ENCODE measurements around the gene ZIC4. TPM values are rescaled to one million over a fixed set of nuclear protein-coding genes. Genes with fewer than 3 reads are reported as not detected.

ZIC4 gene
- total RNA-seq, 1 donor from 2014 or later = not detected

GRCh38 chr3:147410526-147411237 lies 4.3 kb upstream of the ZIC4 start:
- DNase-seq (ENCODE audit: low spot score in 2 of 2, unreplicated experiment in 2 of 2) = no peak
- Mint-ChIP-seq H3K4me1 (peaks cover 18% of the 10 kb centered on the region), H3K4me3 (peak overlapping the region; percentile 54), H3K9me3 (no peaks in the 10 kb centered on the region), H3K36me3 (no peaks in the 10 kb centered on the region), H3K27me3 (ENCODE audit: low read depth) (peaks cover 97% of the 10 kb centered on the region), H3K27ac (no peak overlapping the region)
- TF ChIP-seq, protein P1, sequence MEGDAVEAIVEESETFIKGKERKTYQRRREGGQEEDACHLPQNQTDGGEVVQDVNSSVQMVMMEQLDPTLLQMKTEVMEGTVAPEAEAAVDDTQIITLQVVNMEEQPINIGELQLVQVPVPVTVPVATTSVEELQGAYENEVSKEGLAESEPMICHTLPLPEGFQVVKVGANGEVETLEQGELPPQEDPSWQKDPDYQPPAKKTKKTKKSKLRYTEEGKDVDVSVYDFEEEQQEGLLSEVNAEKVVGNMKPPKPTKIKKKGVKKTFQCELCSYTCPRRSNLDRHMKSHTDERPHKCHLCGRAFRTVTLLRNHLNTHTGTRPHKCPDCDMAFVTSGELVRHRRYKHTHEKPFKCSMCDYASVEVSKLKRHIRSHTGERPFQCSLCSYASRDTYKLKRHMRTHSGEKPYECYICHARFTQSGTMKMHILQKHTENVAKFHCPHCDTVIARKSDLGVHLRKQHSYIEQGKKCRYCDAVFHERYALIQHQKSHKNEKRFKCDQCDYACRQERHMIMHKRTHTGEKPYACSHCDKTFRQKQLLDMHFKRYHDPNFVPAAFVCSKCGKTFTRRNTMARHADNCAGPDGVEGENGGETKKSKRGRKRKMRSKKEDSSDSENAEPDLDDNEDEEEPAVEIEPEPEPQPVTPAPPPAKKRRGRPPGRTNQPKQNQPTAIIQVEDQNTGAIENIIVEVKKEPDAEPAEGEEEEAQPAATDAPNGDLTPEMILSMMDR (IDR thresholded peaks at IDR 0.05; ENCODE audit: unreplicated experiment) = no peak

- TF ChIP-seq, protein P1 (IDR thresholded peaks at IDR 0.05; ENCODE audit: unreplicated experiment) = no peak
- peaks cover 18% of the 10 kb centered on the region for H3K4me1 Mint-ChIP-seq
- no peak overlapping the region for H3K4me3 Mint-ChIP-seq
- no peaks in the 10 kb centered on the region for H3K9me3 Mint-ChIP-seq
- no peaks in the 10 kb centered on the region for H3K36me3 Mint-ChIP-seq
- DNase-seq (ENCODE audit: low spot score in 2 of 2, unreplicated experiment in 2 of 2) = no peak
- peaks cover 97% of the 10 kb centered on the region for H3K27me3 Mint-ChIP-seq (ENCODE audit: low read depth)
- no peak overlapping the region for H3K27ac Mint-ChIP-seq
These were observed 3.8 kb upstream of the ZIC4 start for GRCh38 chr3:147410116-147410525.

- TF ChIP-seq, protein P1 (IDR thresholded peaks at IDR 0.05; ENCODE audit: unreplicated experiment) = no peak
- H3K27ac Mint-ChIP-seq = no peak within 1 kb of the TSS
- peaks cover 18% of the 10 kb centered on the region for H3K4me1 Mint-ChIP-seq
- no peaks in the 10 kb centered on the region for H3K36me3 Mint-ChIP-seq
- H3K4me3 Mint-ChIP-seq = peak within 1 kb of the TSS; percentile 40
- H3K9me3 Mint-ChIP-seq = no peaks in the 10 kb centered on the region
- DNase-seq (ENCODE audit: low spot score in 2 of 2, unreplicated experiment in 2 of 2) = no peak
- peaks cover 97% of the 10 kb centered on the region for H3K27me3 Mint-ChIP-seq (ENCODE audit: low read depth)
These were observed 3.1 kb upstream of the ZIC4 start, which contains the start of gene ZIC1 for GRCh38 chr3:147409143-147410115. TSS of gene ZIC1 (plus strand) at chr3:147409365. CDS start at chr3:147410113, 748 bp downstream.

DNA sequence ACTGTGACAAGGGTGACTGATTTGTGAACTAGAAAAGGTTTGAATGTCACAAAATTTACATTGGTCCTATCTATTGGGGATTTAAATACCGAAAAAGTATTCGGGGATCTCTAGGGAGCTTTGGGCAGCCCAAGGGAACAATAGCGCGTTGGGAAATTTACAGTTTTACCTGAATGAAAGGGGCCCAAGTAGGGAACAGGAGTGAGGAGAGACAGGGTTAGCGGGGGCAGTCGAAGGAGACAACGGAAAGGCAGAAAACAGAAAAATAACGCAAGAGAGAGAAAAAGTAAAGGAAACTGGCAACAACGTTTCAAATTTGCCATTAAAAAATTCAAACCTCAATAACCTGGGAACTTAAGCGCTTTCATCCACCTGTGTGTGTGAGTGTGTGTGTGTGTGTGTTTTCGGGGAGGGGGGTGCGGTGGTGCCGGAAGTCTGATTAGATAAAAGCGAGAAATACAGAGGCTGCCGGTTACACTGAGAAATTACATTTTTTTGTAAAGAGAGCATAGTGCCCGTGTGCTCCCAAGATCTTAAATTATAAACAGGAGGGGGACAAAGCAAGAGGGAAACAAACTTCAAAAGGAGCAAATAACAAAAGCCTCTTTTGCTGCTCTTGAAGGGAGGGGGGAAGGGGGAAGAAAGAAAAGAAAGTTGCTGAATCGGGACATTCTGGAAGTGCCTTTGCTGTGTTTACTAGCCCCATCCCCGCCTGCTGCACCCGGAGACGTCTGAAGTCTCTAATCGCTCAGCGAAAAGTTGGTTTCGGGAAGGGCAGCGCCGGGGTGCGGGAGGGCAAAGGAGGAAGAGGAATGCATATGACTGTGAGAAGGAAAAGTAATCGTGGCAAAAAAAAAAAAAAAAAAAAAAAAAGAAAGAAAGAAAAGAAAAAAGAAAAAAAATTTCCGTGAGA lies 2.1 kb upstream of the ZIC4 start:
- no peaks in the 10 kb centered on the region for H3K9me3 Mint-ChIP-seq
- no peaks in the 10 kb centered on the region for H3K36me3 Mint-ChIP-seq
- no peak overlapping the region for H3K27ac Mint-ChIP-seq
- H3K4me3 Mint-ChIP-seq = peak overlapping the region; percentile 36
- H3K4me1 Mint-ChIP-seq = peaks cover 18% of the 10 kb centered on the region
- peaks cover 99% of the 10 kb centered on the region for H3K27me3 Mint-ChIP-seq (ENCODE audit: low read depth)
- TF ChIP-seq, protein P1 (IDR thresholded peaks at IDR 0.05; ENCODE audit: unreplicated experiment) = no peak
- no peak for DNase-seq (ENCODE audit: low spot score in 2 of 2, unreplicated experiment in 2 of 2)
